Omental fat pad (tissue), 4 donors: ENCODE results near the gene OTOL1. TPM values are rescaled to one million over a fixed set of nuclear protein-coding genes. Genes with fewer than 3 reads are reported as not detected.
"Not testable (repeated sequence)": the region's sequence is repeated elsewhere in the genome, so short reads cannot be mapped to it uniquely, and the experiment has no call there.

Experiments used
- ATAC-seq: fragments of 150-250 bp; one replicate; pipeline ENCODE4 v1.9.1; 2016; ENCODE audit warnings: mild to moderate bottlenecking, moderate library complexity; ENCODE audit not compliant: low FRiP score
- DNase-seq: peaks from one replicate; pipeline ENCODE4 v3.0.0-alpha.2; 2019; ENCODE audit warnings: low spot score
- CTCF ChIP-seq, 3 donors: fragments of 450-650 bp; IDR thresholded peaks; one replicate each; pipeline ENCODE4 v1.5.1; 2016 to 2017; ENCODE audit warnings: antibody characterized with exemption in 3 of 3, mild to moderate bottlenecking in 3 of 3, moderate library complexity in 2 of 3
- total RNA-seq, 4 donors: library from RNA; depleted of rRNA; stranded (reverse); fragments of >200 nt; gene quantifications; one replicate each; pipeline ENCODE4 v1.1.0, GENCODE V29; 2016

Gene OTOL1
- total RNA-seq, 4 donors from 2014 or later, result not detected

- ATAC-seq (no peak), DNase-seq (no peak)
- no peak for TF ChIP-seq CTCF (IDR thresholded peaks at IDR 0.05)
These were observed 22.5 kb upstream of the OTOL1 start for GRCh38 chr3:161474139-161474538.

GRCh38 chr3:161474741-161475140 is 21.9 kb upstream of the OTOL1 start:
- no peak for ATAC-seq
- no peak for DNase-seq
- no peak for TF ChIP-seq CTCF (IDR thresholded peaks at IDR 0.05)

DNA sequence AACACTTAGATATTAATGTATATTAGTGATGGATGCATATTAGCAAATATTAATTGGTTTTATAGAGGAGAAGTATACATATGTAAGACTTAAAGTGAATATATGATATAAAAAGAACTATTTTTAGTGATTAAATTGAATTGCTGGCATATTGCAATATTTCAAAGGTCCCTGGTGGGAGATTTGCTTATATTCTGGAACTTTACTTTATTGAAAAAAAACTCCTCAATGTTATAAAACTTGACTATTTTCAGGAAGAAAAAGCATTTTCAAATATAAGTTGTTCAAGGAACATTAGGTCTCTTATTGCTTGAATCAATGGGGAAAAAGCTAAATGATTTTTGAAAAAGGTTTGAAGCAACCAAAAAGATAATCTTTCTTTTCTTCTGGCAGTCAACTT is 21.4 kb upstream of the OTOL1 start:
- no peak for ATAC-seq
- DNase-seq, result no peak
- no peak for TF ChIP-seq CTCF (IDR thresholded peaks at IDR 0.05)

- DNase-seq (no peak), ATAC-seq (no peak)
These were observed 20.7 kb upstream of the OTOL1 start for GRCh38 chr3:161475905-161476304.

GRCh38 chr3:161484226-161484625 is 12.4 kb upstream of the OTOL1 start:
- ATAC-seq (no peak), DNase-seq (no peak)
- no peak for TF ChIP-seq CTCF (IDR thresholded peaks at IDR 0.05)

More at GRCh38 chr3:161475905-161476304, 20.7 kb upstream of the OTOL1 start:
- no peak for TF ChIP-seq CTCF (IDR thresholded peaks at IDR 0.05)

DNA sequence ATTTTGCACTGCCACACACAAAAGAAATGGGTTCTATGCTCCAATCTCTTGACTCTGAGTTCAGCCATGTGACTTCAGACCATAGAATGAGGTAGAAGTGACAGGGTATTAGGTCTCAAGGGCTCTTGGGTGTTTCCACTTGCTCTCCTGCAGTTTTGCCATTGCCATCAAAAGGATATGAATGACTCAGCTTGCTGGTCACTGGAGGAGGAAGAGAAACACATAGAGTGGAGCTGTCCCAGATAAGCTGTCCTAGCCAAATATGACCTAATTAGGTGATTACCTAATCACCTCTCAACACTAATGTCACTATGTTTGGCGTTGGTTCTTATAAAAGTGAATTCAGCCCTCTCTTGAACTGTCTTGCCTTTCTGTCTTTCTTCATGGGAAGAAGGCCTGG is 8.3 kb upstream of the OTOL1 start:
- not testable (repeated sequence) for ATAC-seq, DNase-seq

DNA sequence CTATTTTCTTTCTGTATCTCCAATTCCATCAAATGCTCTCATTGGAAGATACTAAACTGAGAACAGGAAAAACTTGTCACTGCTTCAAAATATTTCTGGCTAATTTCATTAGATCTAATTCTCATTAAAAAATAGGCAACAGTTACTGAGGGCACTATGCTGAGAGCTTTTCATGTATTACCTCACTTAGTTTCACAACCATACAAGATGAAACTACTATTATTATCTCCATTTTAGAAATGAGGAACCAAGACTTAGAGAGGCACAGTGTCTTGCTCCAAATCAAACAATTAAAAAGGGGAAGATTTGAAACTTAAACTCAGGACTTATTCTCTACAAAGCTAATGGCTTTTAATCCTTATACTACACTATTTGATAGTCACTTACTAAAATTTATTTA is 7.2 kb upstream of the OTOL1 start:
- DNase-seq, result no peak
- ATAC-seq, result no peak
- no peak for TF ChIP-seq CTCF (IDR thresholded peaks at IDR 0.05)

DNA sequence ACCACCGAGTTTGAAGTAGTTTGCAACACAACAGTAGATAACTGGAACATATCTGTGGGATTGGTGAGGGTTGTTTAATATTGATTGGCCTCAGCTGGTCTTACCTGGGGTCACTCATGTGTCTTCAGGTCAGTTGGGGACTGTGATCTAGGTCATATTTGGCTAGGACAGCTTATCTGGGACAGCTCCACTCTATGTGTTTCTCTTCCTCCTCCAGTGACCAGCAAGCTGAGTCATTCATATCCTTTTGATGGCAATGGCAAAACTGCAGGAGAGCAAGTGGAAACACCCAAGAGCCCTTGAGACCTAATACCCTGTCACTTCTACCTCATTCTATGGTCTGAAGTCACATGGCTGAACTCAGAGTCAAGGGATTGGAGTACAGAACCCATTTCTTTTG is 5.8 kb upstream of the OTOL1 start:
- DNase-seq, ATAC-seq: not testable (repeated sequence)
